EL (cell line): ENCODE data around the gene S100A7.

Experiments used
- DNase-seq: peaks from one replicate; pipeline ENCODE4 v3.0.0-alpha.2; 2016

Gene S100A7

DNA sequence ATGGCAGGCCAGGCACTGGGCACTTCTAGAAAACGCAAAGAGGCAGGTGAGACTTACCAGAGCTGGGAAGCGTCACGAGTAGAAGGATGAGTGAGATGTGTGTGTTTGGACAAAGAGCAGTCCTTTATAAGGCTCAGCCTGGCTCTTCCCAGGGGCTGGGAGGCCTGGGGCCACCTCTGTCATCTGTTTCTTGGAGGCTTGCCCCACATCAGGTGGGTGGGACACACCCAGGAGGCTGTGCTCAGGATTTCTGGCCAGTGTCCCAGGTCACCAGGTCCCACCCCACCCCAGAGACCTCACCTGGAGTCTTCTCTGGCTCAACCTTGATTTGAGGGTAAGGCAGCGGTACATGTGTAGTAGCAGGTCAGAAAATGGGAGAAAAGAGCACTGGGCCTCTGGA lies at the start of gene S100A7:
TSS of gene S100A7 (minus strand) at position 101 of the 400 bp plus-strand sequence. CDS start 1,638 bp downstream, outside the sequence.
- DNase-seq, result no peak

DNA sequence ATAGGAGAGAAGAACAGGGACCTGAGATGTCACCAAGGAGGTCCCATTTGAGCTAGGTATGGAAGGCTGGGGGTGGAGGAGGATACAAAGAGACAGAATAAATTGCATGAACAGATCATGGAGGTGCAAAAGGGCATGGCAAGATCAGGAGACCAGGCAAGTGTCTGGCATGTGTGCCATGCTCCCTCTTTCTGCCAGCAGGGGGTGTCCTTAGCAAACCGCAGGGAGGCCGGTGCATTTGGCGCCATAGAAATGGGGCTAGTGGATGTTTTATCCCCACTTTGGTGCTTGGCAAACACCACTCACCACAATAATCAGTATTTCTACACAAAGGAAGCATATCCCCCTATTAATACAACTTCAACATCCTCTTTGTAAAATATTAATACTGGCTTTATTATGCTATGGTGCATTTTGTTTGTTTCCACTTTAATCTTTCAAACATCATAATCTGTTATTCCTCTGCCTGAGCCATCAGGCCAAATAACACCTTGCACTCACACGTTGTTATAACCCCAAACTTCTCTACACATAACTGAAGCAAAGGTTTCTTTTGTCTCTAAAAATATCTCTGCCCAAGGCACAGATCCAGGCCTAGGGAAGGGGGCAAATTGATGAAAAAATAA lies 49.4 kb upstream of the S100A7 start:
- DNase-seq, result peak; percentile 50

DNA sequence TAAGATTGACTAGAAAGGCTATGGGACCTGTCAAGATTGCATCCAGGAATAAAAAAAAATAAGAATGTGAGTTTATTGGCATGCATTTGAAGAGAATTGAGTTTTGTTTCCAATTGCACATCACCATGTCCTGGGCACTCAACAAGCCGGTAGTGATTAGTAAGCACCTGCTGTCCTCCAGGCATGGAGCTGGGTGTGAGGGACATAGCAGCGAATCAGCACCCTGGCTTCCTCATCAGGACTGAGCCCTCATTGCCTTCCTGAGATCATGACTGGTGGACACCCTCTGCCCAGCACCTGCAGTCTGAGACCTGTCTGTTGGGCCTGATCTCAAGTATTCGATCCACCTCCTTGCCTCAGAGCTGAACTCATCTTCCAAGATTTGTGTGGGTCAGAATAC lies 48.6 kb upstream of the S100A7 start:
- no peak for DNase-seq

DNA sequence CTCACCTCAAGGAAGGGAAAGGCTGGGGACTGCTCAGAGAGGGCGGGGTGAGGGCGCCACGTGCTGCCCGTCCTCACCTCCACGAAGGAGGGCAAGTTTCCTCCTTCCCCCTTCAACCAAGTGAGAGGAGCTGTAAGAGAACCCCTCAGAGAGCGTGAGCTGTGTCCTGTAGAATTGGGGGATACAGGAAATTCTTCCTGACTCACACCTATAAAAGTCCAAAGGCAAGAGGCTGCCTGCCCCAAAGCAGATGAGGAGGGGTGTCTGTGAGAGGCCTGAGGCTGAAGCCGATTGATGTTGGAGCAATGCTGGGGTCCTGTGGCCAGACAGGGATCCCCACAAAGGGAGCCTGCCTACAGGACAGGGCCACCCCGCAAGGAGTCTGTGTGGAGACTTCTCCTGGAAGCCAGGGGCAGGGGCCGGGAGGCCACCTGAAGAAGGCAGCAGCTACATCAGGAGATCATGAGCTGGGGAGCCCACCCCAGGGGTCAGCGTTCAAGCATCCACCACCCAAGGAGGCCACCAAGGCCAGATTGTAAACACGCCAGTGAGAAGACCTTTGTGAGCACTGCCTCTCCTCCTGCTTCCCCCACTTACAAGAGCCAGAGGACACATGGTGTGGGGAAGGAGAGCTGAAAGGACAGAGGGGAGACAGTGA lies 47.6 kb upstream of the S100A7 start:
- peak; percentile 33 for DNase-seq

DNA sequence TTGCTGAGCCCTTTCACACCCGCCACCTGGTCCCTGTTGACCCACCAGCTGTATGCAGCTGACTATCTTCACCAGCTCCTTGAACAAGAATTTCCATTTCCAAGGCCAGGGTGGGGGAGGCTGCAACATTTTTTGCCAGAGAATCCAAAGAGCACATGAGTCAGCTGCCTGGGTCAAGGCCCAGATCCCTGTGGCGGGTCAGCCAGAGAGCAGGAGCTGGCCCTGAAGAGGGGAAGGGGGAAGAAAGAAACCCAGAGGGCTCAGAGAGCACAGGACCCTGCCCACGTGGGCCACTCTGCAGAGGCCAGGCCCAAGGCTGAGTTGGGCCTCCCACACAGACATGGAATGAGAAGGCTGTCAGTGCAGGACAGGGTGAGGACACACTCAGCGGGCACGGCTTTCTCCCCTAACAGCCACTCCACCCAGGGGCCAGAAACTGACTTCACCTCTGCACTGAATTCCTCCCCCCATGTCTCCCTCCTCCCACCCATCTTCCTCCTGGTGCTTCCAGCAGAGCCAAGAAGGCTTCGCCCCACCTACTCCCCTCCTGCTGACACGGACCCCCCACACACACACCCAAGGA lies 46.5 kb upstream of the S100A7 start:
- peak; percentile 93 for DNase-seq

DNA sequence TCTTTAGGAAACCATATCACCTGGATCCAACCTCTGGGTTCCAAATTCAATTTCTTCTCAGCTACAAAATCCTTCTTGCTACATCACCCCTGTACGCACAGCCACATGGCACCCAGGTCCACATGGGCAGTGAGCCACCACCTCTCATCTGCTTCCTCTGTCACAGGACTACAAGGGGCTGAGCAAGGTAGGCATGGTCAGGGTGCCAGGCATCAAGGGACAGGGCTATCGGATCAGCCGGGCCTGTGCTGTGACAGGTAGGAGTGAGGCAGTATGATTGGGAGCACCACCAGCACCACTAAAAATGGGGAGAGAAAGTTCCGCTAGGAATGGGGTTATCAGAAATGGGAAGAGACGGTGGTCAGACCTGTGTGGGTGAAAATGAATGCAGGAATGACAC lies 45.9 kb upstream of the S100A7 start:
- no peak for DNase-seq

DNA sequence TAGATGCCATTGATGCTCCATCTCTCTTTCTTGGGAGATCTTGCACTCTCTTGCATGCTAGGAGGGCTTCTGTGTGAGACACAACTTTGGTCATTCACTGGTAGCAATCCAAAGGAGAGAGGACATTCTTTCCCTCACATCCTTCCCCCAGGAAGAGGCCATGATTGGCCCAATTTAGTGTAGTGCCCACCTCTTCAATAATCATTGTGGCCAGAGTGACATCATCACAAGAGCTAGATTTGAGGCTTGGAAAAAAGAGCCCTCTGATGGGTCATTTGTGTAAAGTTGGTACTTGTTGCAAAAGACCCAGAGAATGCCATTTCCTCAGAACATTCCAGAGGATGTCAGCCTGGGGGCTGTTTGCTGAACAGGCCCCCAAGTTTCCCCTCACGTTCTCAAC lies 45.1 kb upstream of the S100A7 start:
- peak; percentile 39 for DNase-seq

DNA sequence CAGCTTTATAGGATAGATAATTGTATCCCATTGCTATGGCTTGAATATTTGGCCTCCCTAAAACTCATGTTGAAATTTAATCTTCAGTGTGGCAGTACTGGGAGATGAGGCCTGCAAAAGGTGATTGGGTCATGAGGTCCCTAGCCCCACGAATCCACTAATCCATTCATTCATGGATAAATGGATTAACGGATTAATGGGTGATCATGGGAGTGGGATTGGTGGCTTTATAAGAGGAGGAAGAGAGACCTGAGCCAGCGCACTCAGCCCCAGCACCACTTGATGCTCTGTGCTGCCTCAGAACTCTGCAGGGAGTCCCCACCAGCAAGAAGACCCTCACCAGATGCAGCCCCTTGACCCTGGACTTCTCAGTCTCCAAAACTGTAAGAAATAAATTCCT lies 43.3 kb upstream of the S100A7 start:
- no peak for DNase-seq

DNA sequence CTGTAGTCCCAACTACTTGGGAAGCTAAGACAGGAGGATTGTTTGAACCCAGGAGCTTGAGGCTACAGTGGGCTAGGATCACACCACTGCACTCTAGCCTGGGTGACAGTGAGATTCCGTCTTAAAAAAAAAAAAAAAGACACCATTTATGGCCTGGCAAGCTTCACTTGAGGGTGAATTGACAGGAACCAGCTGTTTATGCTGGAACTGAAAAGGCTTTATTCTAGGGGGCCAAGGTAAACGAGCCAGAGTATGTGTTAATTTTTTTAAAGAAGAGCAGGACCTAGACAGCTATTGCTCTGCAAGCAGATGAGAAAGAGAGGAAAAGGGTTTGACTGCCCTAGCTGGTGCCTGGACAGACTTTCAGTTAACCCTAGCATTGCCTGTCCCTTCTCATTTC lies 38.3 kb upstream of the S100A7 start:
- no peak for DNase-seq

DNA sequence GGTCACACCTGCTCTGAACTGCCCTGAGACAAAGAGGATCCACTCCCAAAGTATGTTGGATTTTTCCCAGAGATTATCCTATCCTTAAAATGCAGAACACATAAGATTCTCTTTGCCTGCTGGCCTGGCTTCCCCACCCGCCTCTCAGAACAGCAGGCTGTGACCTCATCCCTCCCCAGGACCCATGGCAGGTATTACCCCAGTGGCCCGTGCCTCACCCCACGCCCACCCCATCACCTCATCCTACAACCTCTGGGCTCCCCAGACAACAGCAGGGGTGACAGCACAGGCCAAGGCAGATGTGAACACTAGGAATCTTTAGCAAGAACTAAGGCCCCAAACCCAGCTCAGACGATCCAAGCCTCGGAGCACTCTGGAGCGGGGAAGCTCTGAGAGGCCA lies 35.1 kb upstream of the S100A7 start:
- no peak for DNase-seq

DNA sequence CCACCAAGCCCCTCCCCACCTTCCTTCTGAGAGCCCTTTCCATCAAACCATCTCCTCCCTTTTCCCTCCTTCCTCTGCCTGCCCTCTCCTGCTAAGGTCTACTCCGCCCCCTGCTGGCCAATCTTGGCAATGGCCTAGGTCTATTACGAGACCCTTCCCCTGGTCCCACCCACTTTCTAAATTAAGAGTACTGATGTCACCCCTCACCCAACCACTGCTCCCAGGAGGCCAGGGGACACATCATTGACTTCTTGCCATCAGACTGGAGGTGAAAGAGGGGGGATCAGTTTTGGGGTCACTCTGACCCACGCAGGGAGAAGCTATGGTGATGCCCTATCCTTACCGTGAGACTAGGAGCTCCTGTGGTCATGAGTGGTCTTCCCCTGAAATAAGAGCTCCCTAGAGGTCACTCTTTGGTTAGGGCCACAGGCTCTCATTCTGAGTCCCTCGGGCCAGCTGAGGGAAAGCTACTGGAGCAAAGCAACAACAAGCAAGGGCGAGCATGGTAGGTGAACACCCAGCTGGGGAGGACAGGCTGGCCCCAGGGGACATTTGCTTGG lies 34.6 kb upstream of the S100A7 start:
- peak; percentile 52 for DNase-seq

DNA sequence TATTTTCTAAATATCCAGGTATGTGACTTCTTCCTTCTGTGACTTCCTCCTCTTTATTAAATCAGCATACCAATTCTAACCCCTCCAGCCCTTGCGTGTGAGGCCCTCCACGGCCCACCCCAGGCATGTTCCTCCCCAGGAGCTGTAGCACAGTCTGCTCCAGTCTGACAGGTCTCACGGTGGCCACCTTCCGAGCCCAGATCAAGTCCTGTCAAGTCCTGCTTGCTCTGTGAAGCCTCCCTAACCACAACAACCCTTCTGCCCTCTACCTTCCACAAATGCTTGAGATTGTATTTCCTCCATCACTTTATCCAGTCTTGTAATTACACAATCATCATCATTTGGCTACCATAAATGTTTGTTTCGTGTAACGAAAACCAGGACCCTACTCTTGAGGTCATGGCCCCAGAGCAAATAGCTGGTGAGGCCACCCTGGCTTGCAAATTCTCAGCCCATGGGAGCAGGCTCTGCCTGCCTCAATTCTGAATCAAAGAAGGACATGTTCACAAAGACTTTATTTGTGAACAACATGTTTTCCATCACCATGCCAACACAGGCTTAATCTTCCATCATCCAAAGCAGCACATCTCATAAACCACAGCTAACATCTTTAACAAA lies 33.0 kb upstream of the S100A7 start:
- DNase-seq, result no peak

DNA sequence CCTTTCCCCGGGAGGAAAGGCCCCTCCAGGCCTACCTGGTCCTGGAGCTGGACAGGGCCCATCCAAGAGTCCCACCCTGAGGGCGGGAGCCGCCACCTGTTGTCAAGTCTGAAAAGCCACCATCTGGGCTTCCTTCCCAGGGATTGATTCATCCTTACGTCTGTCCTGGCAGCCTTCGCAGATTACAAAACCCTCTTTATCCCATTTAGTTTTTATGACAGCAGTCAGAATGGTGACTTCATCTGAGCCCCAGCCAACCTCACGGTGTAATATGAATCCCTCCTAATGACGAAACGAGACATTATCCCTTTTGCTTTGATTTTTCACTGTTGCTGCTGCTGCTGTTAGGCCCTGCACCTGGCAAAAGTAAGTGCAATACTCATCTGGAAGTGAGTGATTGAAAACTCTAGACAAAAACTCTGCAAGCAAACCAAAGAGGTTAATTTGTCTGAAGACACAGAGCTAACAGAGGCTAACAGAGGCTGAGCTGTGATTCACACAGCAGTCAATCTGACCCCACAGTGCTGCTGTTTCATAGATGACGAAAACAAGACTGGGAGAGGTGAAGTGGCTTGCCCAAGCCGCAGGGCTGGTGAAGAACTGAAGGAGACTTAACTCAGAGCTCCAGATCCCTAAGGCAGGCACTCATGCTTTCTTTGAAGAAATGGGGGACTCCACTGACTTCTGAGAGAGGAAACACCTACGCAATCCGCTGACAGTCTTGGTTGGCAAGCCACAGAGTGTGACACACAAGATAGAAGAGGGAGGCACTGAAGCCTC lies 30.0 kb upstream of the S100A7 start:
- DNase-seq, result peak; percentile 91

DNA sequence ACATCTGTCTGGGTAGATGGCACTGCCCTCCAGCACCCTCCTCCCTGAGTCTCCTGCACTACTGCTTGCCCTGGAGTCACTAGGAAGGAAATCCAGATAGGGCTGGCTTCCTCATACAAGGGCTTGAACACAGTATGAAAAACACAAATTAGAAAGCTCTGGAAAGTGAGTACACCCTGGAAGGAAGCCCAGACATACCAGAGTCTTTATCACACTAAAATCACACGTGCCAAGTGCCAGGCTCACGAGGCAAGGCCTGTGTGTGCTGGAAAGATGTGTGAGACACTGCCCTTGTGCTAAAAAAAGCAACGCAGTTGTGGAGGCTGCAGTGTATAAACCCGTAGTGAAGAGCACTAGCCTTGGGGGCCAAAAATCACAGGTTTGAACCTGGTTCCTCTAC lies 28.3 kb upstream of the S100A7 start:
- DNase-seq, result peak; percentile 78

DNA sequence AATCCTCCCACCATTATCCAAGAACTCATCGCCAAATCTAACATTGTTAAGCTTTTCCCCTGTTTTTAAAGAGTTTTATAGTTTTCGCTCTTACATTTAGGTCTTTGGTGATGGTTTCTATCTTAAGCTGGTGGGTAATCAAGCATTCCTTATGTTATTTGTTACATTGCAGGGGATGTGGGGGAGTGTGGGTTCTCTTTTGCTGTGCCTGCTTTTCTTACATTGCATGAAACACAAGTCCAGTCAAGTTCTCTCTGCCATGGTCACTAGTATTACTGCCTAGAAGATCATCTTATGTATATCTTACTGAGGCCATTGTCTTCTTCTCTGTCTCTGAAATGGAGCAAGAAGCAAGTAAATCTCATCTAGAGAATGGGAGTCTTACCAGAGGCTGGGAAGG lies 27.3 kb upstream of the S100A7 start:
- no peak for DNase-seq

DNA sequence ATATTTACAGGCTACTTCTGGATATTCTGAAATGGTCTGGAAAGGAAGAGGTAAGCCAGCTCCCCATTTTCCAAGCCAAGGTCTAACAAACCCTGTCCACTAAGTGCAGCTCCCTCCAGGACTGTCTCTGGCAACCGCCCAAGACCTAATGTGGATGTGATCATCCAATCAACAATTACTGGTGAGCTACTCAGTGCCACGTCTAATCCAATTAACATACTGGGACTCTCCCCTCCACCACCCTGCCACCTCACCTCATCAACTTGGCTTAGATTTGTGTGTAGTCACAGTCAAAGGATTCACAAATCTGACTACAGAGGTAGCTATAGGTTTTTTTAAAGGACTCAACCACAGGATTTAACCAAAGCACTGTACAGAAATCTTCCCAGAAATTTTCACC lies 25.4 kb upstream of the S100A7 start:
- DNase-seq, result no peak

DNA sequence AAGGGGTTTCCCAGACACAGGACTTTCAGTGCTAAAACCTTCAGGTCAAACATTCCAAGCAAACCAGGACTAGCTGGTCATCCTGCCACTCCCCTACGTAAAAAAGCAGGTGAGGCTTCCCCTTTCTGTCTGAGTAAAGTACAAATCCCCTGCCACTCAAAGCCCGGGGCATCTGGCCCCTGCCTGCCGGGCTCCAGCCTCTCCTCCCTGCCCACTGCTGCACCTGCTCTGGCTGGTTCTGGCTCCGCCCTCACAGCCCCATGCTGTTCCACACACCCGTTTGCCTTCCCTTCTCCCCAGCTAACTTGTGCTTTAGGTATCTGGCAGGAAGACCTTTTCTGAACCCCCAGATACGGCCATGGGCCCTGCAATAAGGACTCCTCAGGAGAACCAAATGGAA lies 23.3 kb upstream of the S100A7 start:
- no peak for DNase-seq

DNA sequence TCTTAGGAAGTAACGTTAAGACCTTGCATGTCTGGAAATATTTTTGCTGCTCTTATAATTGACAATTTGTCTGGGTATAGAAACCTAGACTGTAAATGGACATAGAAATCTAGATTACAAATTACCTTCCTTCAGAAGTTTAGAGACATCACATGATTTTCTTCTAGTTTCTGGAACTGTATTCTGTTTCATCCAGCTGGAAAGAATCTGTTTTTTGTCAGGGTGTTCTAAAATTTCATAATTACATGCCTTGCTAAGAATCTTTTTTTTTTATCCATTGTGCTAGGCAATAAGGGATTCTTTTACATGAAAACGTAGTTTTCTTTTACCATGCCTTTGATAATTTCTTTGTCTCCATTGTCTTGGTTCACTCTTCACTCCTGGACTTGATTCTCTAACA lies 20.7 kb upstream of the S100A7 start:
- DNase-seq, result no peak

DNA sequence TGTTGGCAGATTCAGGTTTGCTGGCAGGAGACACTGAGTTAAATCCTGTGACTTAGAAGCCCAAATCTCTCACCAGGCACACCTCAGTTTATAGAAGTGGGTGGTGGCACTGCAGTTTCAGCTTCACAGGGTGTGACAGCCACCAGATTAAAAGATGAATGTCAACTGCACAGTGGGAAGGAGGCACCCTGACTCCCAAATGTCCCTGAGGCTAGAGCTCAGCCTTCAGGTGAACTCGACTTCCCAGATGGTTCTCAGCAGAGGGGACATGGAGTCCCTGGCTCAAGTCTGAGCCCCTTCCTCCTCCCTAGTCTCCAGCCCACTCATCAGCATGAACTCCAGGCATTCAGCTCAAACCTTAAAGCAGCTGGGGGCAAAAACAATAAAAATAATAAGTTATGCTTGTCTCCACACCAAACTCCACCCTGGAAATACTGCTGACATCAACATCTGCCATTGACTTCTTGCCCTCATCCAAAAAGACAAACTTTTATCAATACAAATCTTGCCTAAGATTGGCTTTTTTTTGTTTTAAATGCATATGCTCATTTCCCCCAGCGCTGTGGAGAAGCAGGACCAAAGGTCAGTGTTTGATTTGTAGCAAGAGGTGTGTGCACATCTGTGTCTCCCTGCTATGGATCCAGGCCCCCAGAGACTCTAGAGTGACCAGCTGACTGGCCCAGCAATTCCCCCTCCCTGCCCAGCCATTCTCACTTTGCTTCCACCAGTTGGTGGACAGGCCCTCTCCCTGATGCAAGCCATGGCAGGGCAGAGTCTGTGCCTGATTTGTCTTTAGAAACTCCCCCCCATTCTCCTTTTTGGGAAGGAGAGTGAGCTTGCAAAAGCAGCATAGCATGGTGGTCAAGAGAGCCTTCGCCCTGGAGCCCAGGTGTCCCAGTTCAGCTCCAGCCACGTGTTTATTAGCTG lies 18.5 kb upstream of the S100A7 start:
- DNase-seq, result no peak

DNA sequence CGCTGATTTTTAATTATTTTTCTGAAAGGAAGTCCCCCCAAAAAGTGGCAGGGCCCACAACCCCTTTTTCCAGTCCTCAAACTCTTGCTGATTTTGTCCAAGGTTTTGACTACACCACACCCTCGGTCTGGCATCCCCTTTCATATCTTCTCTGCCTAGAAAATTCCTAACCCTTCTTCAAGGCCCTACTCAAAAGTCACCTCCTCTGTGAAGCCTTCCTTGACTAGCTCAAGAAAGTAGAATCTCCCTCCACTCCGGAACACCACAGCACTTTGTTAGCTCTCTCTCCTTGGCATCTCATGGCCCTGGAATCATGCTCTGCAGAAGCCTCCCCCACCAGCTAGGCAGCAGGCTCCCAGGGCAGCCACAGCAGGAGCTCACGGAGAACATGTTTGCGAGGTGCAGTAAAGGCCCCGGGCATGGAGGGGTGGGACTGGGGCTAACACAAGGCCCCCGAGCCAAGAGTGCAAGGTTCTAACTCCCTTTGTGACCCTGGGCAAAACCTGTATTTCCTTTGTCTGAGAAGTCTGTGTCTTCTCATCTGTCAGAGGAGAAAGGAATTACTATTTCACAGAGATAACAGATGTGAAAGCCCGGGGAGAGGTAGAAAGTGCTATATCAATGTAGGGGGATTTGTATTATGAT lies 17.7 kb upstream of the S100A7 start:
- DNase-seq, result no peak

DNA sequence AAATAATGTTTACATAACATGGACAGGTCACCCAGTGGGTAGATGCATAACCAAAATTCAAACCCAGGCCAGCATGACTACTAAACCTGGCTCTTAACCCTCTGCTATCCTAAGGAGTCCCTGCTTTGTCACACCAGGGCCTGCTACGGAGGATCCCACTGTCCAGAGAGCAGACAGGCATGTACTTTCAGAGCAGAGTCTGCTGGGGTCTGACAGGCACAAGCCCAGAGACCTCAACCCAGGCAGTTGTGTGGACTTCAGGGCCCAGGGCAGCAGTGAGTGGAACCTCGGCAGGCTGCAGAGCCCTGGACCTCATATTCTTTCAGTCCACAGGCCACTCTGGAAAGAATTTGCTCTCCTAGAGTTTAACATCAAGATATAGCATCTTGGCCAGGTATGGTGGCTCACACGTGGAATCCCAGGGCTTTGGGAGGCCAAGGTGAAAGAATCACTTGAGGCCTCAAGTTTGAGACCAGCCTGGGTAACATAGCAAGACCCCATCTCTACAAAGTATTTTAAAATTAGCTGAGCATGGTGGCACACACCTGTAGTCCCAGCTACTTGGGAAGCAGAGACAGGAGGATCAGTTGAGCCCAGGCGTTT lies 16.1 kb upstream of the S100A7 start:
- DNase-seq, result no peak
